ENCODE results near the gene AIFM2.
"Not testable (repeated sequence)": the region's sequence is repeated elsewhere in the genome, so short reads cannot be mapped to it uniquely, and the experiment has no call there.

The AIFM2 gene

GRCh38 chr10:70092389-70092718 lies 40.3 kb downstream of the AIFM2 start:
- DNase-seq (ENCODE audit: low spot score), result no peak

- no peak for DNase-seq (ENCODE audit: low spot score)
Observed at GRCh38 chr10:70090951-70091350, 41.7 kb downstream of the AIFM2 start.

- DNase-seq (ENCODE audit: low spot score), result no peak
Observed at GRCh38 chr10:70090013-70090412, 42.6 kb downstream of the AIFM2 start.

GRCh38 chr10:70088308-70088698 lies 44.3 kb downstream of the AIFM2 start:
- no peak for DNase-seq (ENCODE audit: low spot score)

GRCh38 chr10:70087616-70088307 lies 44.9 kb downstream of the AIFM2 start:
- DNase-seq (ENCODE audit: low spot score), result no peak

- DNase-seq (ENCODE audit: low spot score), result no peak
Observed at GRCh38 chr10:70085975-70086613, 46.5 kb downstream of the AIFM2 start.

GRCh38 chr10:70084189-70084588 lies 48.4 kb downstream of the AIFM2 start:
- no peak for DNase-seq (ENCODE audit: low spot score)

- DNase-seq (ENCODE audit: low spot score), result not testable (repeated sequence)
Observed at GRCh38 chr10:70080789-70081188, 51.8 kb downstream of the AIFM2 start.

- DNase-seq (ENCODE audit: low spot score), result no peak
Observed at GRCh38 chr10:70078937-70079336, 53.7 kb downstream of the AIFM2 start.

- DNase-seq (ENCODE audit: low spot score), result no peak
Observed at GRCh38 chr10:70078329-70078728, 54.3 kb downstream of the AIFM2 start.

GRCh38 chr10:70074971-70075370 lies 57.7 kb downstream of the AIFM2 start:
- no peak for DNase-seq (ENCODE audit: low spot score)

- no peak for DNase-seq (ENCODE audit: low spot score)
Observed at GRCh38 chr10:70074165-70074564, 58.5 kb downstream of the AIFM2 start.

GRCh38 chr10:70070834-70071233 lies 61.8 kb downstream of the AIFM2 start:
- no peak for DNase-seq (ENCODE audit: low spot score)

- DNase-seq (ENCODE audit: low spot score), result no peak
Observed at GRCh38 chr10:70069346-70069745, 63.3 kb downstream of the AIFM2 start.

GRCh38 chr10:70068925-70069324 lies 63.7 kb downstream of the AIFM2 start:
- DNase-seq (ENCODE audit: low spot score), result no peak

GRCh38 chr10:70067586-70067985 lies 65.0 kb downstream of the AIFM2 start:
- no peak for DNase-seq (ENCODE audit: low spot score)

GRCh38 chr10:70066190-70066589 lies 66.4 kb downstream of the AIFM2 start:
- no peak for DNase-seq (ENCODE audit: low spot score)

GRCh38 chr10:70064486-70064885 lies 68.1 kb downstream of the AIFM2 start:
- no peak for DNase-seq (ENCODE audit: low spot score)

GRCh38 chr10:70063418-70064098 lies 69.1 kb downstream of the AIFM2 start:
- DNase-seq (ENCODE audit: low spot score), result no peak

All from cerebellar cortex (tissue), 1 donor.